Tibial nerve (tissue), 4 donors: Measurements from ENCODE around the gene SPINT2. TPM values are rescaled to one million over a fixed set of nuclear protein-coding genes. Genes with fewer than 3 reads are reported as not detected.
"Not testable (repeated sequence)": the region's sequence is repeated elsewhere in the genome, so short reads cannot be mapped to it uniquely, and the experiment has no call there.

ENCODE experiments used
- DNase-seq, 2 donors: peaks; one replicate each; pipeline ENCODE4 v3.0.0-alpha.2; 2019; ENCODE audit warnings: low spot score in 2 of 2
- H3K27ac ChIP-seq, 4 donors: fragments of 200-600 bp; sonication (generic) in 3 of 4; one replicate each; pipeline ENCODE4 v1.5.1; 2017 to 2019; ENCODE audit warnings: mild to moderate bottlenecking in 1 of 4
- H3K27me3 ChIP-seq, 2 donors: fragments of 200-600 bp; sonication (generic) in 1 of 2; one replicate each; pipeline versions ENCODE4 v1.5.1 to v1.6.0; 2017 to 2019
- H3K36me3 ChIP-seq, 3 donors: fragments of 200-600 bp; sonication (generic); one replicate each; pipeline ENCODE4 v1.5.1; 2018 to 2019
- H3K4me1 ChIP-seq, 4 donors: fragments of 200-600 bp; sonication (generic) in 3 of 4; one replicate each; pipeline ENCODE4 v1.5.1; 2017 to 2019
- H3K4me3 ChIP-seq, 4 donors: fragments of 200-600 bp; sonication (generic) in 3 of 4; one replicate each; pipeline ENCODE4 v1.5.1; 2017 to 2019; ENCODE audit warnings: mild to moderate bottlenecking in 1 of 4, moderate library complexity in 1 of 4
- H3K9me3 ChIP-seq, 4 donors: fragments of 200-600 bp; sonication (generic) in 3 of 4; one replicate each; pipeline ENCODE4 v1.5.1; 2017 to 2019
- EP300 ChIP-seq, 2 donors: sonication (generic); formaldehyde crosslinking; IDR thresholded peaks; one replicate each; pipeline ENCODE4 v1.6.1; 2017; ENCODE audit warnings: antibody characterized with exemption in 2 of 2, mild to moderate bottlenecking in 1 of 2
- POLR2A ChIP-seq, 2 donors: fragments of 450-650 bp; IDR thresholded peaks; one replicate each; pipeline ENCODE4 v1.6.1; 2017; ENCODE audit warnings: antibody characterized with exemption in 2 of 2, mild to moderate bottlenecking in 2 of 2, moderate library complexity in 2 of 2
- WGBS, 2 donors: methylation state at CpG; one replicate each; pipeline ENCODE4 v1.1.5; 2018; 5-methylcytosine and 5-hydroxymethylcytosine counted together
- total RNA-seq, 4 donors: library from RNA; depleted of rRNA; stranded (reverse); fragments of >200 nt; gene quantifications; one replicate each; pipeline ENCODE4 v1.1.0, GENCODE V29; 2016
- TF ChIP-seq, protein P1 (sequence below), 5 experiments: fragments of 200-600 bp in 3 of 5; fragments of 450-650 bp in 2 of 5; sonication (generic) in 3 of 5; IDR thresholded peaks; one replicate each; pipeline ENCODE4 v1.5.1; 2016 to 2019; ENCODE audit warnings: antibody characterized with exemption in 5 of 5, mild to moderate bottlenecking in 3 of 5, moderate library complexity in 2 of 5

The SPINT2 gene
- total RNA-seq, 4 donors from 2014 or later = 39.0 to 79.1 (median 45.5) TPM

- Histone ChIP-seq H3K27me3 (peaks cover 0 to 99% of the 10 kb centered on the region in 2 donors), H3K27ac (no peak overlapping the region), H3K9me3 (no peaks in the 10 kb centered on the region), H3K4me1 (peaks cover 0 to 30% (median 19%) of the 10 kb centered on the region in 4 donors), H3K36me3 (no peaks in the 10 kb centered on the region), H3K4me3 (no peak overlapping the region)
- DNase-seq = no peak
- TF ChIP-seq, protein P1, sequence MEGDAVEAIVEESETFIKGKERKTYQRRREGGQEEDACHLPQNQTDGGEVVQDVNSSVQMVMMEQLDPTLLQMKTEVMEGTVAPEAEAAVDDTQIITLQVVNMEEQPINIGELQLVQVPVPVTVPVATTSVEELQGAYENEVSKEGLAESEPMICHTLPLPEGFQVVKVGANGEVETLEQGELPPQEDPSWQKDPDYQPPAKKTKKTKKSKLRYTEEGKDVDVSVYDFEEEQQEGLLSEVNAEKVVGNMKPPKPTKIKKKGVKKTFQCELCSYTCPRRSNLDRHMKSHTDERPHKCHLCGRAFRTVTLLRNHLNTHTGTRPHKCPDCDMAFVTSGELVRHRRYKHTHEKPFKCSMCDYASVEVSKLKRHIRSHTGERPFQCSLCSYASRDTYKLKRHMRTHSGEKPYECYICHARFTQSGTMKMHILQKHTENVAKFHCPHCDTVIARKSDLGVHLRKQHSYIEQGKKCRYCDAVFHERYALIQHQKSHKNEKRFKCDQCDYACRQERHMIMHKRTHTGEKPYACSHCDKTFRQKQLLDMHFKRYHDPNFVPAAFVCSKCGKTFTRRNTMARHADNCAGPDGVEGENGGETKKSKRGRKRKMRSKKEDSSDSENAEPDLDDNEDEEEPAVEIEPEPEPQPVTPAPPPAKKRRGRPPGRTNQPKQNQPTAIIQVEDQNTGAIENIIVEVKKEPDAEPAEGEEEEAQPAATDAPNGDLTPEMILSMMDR (IDR thresholded peaks at IDR 0.05) = no peak
- TF ChIP-seq POLR2A (IDR thresholded peaks at IDR 0.05) (no peak), EP300 (IDR thresholded peaks at IDR 0.05) (no peak)
- WGBS, 2 donors = 63 to 72% methylated on average over 11 of the region's 11 CpGs
Measured at GRCh38 chr19:38227287-38228004, 36.9 kb upstream of the SPINT2 start.

GRCh38 chr19:38228005-38228377 lies 36.4 kb upstream of the SPINT2 start:
- Histone ChIP-seq H3K9me3 (no peaks in the 10 kb centered on the region), H3K4me1 (peaks cover 0 to 30% (median 19%) of the 10 kb centered on the region in 4 donors), H3K27ac (no peak overlapping the region), H3K27me3 (peaks cover 0 to 96% of the 10 kb centered on the region in 2 donors), H3K4me3 (no peak overlapping the region), H3K36me3 (no peaks in the 10 kb centered on the region)
- TF ChIP-seq EP300 (IDR thresholded peaks at IDR 0.05) = no peak
- TF ChIP-seq POLR2A (IDR thresholded peaks at IDR 0.05) = no peak
- TF ChIP-seq, protein P1 (IDR thresholded peaks at IDR 0.05) = no peak
- 21 to 23% methylated on average over 5 to 13 of the region's 16 CpGs for WGBS, 2 donors
- no peak for DNase-seq

- Histone ChIP-seq H3K9me3 (no peaks in the 10 kb centered on the region), H3K4me1 (peaks cover 0 to 27% (median 18%) of the 10 kb centered on the region in 4 donors), H3K4me3 (peak overlapping the region in 1 of 4 donors; percentile 9), H3K27ac (no peak overlapping the region), H3K36me3 (no peaks in the 10 kb centered on the region), H3K27me3 (peaks cover 0 to 96% of the 10 kb centered on the region in 2 donors)
- TF ChIP-seq POLR2A (IDR thresholded peaks at IDR 0.05) = no peak
- TF ChIP-seq, protein P1 (IDR thresholded peaks at IDR 0.05) = no peak
- no peak for TF ChIP-seq EP300 (IDR thresholded peaks at IDR 0.05)
- no peak for DNase-seq
- 1% methylated on average over 59 to 67 of the region's 80 CpGs for WGBS, 2 donors
Measured at GRCh38 chr19:38228491-38229439, 35.6 kb upstream of the SPINT2 start.

- H3K27me3 ChIP-seq = peaks cover 0 to 96% of the 10 kb centered on the region in 2 donors
Measured at GRCh38 chr19:38229585-38230073, 34.7 kb upstream of the SPINT2 start.

DNA sequence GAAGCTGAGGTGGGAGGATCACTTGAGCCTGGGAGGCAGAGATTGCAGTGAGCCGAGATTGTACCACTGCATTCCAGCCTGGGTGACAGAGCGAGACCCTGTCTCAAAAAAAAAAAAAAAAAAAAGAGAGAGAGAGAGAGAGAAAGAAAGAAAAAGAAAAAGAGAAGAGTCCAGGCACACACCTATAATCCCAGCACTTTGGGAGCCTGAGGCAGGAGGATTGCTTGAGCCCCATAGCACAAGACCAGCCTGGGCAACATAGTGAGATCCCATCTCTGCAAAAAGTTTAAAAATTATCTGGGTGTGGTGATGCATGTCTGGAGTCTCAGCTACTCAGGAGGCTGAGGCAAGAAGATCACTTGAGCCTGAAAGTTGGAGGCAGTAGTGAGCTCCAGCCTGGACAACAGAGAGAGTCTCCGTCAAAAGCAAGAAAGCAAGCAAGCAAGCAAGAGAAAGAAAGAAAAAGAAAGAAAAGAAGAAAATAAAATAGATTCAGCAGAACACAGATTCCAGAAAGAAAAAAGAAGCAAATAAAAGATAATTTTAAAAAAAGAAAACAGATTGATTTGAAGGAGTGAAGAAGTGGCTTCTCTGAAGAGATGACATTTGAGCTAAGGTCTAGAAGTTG lies 33.8 kb upstream of the SPINT2 start:
- H3K27me3 ChIP-seq = peaks cover 0 to 87% of the 10 kb centered on the region in 2 donors
- not testable (repeated sequence) for DNase-seq
- WGBS, 2 donors = 67 to 70% methylated on average over 3 of the region's 3 CpGs

More at GRCh38 chr19:38229585-38230073, 34.7 kb upstream of the SPINT2 start:
- 1 to 3% methylated on average over 7 to 20 of the region's 54 CpGs for WGBS, 2 donors
- H3K36me3 ChIP-seq = no peaks in the 10 kb centered on the region
- peaks cover 0 to 19% (median 15%) of the 10 kb centered on the region in 4 donors for H3K4me1 ChIP-seq
- H3K4me3 ChIP-seq = peak overlapping the region in 1 of 4 donors; percentile 9
- no peaks in the 10 kb centered on the region for H3K9me3 ChIP-seq
- H3K27ac ChIP-seq = no peak overlapping the region
- TF ChIP-seq POLR2A (IDR thresholded peaks at IDR 0.05) (no peak), EP300 (IDR thresholded peaks at IDR 0.05) (no peak)
- TF ChIP-seq, protein P1 (IDR thresholded peaks at IDR 0.05) = no peak
- DNase-seq = no peak

More for the DNA sequence above, 33.8 kb upstream of the SPINT2 start:
- peaks cover 0 to 19% (median 15%) of the 10 kb centered on the region in 4 donors for H3K4me1 ChIP-seq
- not testable (repeated sequence) for H3K9me3 ChIP-seq, H3K27ac ChIP-seq, H3K4me3 ChIP-seq, H3K36me3 ChIP-seq
